ENCODE measurements around the gene BRD4.
"Not testable (repeated sequence)": the region's sequence is repeated elsewhere in the genome, so short reads cannot be mapped to it uniquely, and the experiment has no call there.

DNA sequence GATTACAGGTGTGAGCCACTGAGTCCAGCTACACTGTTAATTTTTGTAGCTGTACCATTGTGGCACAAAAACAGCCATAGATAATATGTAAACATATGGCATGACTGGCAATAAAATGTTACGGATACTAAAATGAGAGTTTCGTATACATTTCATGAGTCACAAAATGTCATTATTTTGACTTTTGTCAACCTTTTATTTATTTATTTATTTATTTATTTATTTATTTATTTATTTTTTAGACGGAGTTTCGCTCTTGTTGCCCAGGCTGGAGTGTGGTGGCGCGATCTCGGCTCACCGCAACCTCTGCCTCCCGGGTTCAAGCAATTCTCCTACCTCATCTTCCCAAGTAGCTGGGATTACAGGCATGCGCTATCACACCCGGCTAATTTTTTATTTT, 9.0 kb upstream of the BRD4 start:
- TF ChIP-seq, protein P1, sequence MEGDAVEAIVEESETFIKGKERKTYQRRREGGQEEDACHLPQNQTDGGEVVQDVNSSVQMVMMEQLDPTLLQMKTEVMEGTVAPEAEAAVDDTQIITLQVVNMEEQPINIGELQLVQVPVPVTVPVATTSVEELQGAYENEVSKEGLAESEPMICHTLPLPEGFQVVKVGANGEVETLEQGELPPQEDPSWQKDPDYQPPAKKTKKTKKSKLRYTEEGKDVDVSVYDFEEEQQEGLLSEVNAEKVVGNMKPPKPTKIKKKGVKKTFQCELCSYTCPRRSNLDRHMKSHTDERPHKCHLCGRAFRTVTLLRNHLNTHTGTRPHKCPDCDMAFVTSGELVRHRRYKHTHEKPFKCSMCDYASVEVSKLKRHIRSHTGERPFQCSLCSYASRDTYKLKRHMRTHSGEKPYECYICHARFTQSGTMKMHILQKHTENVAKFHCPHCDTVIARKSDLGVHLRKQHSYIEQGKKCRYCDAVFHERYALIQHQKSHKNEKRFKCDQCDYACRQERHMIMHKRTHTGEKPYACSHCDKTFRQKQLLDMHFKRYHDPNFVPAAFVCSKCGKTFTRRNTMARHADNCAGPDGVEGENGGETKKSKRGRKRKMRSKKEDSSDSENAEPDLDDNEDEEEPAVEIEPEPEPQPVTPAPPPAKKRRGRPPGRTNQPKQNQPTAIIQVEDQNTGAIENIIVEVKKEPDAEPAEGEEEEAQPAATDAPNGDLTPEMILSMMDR (IDR thresholded peaks at IDR 0.05; ENCODE audit: borderline replicate concordance, extremely low read depth, low read length, poor library complexity, severe bottlenecking), result not testable (repeated sequence)
- TF ChIP-seq EZH2 (IDR thresholded peaks at IDR 0.05; ENCODE audit: borderline replicate concordance, low read depth, low read length, severe bottlenecking), result not testable (repeated sequence)

All from DND-41 (cell line).